Amniotic stem cell (primary cell): ENCODE measurements around the gene HERC4.
A peak's percentile ranks its signal among the peaks of the same experiment; 100 is the strongest.
"Not testable (repeated sequence)": the region's sequence is repeated elsewhere in the genome, so short reads cannot be mapped to it uniquely, and the experiment has no call there.

Source experiments
- DNase-seq: peaks from one replicate; lab custom pipeline; 2025; lab: John Stamatoyannopoulos, UW

Gene HERC4

DNA sequence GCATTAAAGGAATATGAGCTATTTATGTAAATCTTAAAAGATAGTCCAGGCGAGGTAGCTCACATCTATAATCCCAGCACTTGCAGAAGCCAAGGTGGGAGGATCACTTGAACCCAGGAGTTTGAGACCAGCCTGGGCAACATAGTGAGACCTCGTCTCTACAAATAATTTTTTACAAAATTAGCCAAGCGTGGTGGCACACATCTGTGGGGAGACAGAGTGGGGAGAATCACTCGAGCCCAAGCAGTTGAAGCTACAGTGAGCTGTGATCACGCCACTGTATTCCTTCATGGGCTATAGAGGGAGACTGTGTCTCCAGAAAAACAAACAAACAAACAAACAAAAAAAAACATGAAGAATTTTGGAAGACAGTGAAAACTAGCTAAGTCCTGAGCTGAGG lies 28.4 kb downstream of the HERC4 start:
- no peak for DNase-seq

DNA sequence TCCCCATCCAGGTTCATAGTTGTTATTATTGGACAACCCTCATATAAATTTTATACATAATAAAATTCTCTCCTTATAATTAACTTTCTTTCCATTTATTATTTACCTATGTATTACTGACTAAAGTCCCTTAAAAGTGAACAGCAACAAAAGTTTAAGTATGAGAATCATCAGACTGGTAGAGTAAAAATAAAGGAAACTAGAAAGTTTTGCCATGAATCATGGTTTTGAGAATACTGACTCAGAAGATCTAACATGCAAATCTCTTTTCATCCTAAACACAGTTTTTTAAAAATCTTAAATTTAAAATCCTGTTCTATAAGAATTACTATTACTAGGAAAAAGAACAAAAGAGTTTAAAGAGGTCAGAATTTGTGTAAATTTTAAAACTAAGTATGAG lies 32.1 kb downstream of the HERC4 start:
- DNase-seq, result peak; percentile 5

DNA sequence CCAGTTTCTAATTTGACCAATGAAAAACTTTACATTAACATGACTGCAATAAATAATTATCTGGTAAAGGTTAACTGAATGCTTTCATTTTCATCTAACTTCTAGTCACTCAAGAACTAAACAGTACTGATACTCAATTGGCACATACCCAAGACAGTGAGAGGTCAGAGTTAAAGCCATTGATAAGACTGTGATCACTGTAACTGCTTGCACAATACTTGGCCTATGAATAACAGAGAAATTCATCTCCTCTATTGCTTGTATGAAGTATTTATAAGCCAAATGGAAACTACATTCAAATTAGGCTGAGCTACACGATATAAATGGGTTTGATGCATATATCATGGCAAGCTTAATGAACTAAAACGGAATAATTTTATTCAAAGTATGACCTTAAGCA lies 43.0 kb downstream of the HERC4 start:
- no peak for DNase-seq

DNA sequence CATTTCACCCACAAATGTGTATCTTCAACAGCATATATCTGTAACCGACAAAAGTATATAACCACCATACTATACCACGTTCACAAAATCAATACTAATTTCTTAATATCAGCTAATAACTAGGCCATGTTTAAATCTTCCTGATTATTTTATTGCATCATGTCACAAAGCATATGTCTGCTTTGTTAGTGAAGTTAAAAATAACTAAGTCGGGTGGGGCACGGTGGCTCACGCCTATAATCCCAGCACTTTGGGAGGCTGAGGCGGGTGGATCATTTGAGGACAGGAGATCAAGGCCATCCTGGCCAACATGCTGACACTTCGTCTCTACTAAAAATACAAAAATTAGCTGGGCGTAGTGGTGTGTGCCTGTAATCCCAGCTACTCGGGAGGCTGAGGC lies 47.7 kb downstream of the HERC4 start:
- no peak for DNase-seq

DNA sequence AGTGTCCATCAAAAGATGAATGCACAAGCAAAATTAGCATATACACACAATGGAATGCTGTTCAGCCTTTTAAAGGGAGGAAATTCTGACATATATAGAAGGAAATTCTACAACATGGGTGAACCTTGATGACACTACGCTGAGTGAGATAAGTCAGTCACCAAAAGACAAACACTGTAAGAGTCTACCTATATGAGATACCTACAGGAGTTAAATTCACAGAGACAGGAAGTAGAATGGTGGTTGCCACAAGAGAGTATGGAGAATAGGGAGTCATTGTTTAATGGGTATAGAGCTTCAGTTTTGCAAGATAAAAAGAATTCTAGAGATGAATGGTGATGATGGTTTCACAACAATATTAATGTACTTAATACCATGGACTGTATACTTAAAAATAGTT lies 51.8 kb downstream of the HERC4 start:
- DNase-seq, result no peak

DNA sequence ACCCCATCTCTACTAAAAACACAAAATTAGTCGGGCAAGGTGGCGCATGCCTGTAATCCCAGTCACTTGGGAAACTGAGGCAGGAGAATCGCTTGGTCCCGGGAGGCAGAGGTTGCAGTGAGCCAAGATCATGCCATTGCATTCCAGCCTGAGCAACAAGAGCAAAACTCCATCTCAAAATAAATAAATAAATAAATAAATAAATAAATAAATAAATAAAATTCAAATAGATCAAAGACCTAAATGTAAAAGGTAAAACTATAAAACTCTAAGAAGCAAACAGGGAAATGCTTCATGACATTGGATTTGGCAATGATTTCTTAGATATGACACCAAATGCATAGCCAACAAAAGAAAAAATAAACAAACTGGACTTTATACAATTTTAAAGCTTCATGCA lies 52.8 kb downstream of the HERC4 start:
- DNase-seq, result not testable (repeated sequence)

DNA sequence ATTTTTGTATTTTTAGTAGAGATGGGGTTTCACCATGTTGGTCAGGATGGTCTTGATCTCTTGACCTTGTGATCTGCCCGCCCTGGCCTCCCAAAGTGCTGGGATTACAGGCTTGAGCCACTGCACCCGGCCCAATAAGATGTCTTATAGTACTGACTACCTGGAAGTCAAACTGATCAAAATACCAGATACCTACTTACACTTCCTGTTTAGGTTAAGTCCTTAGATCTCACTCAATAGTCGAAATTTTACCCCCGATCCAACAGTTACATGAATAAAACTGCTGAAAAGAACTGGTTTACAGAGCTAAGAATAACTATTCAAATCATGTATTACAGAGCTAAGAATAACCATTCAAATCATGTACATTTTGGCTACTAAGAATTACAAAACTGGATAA lies 58.6 kb downstream of the HERC4 start:
- not testable (repeated sequence) for DNase-seq

DNA sequence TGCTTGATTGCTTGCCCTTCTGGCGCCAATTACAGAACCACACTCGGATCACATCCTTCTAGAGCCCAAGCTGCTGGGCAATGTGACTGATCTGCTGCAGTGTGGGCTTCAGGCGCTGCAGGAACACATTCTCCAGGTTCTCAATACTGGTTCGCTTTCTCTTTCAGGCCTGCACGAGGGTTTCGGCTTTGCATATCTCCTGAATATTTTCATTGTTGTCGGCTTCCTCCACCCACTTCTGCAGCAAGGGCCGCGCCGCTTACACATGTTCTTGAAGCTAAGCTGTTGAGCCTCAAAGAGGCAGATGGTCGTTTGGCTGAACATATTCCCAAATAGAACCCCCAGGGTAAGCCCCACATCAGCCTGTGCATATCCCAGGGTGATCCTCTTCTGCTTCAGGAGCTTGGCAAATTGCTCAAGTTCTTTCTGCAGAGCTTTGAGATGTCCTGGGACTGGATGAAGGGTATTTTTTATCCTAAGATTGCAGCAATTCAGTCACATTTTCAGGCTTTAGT lies 64.6 kb downstream of the HERC4 start:
- no peak for DNase-seq

DNA sequence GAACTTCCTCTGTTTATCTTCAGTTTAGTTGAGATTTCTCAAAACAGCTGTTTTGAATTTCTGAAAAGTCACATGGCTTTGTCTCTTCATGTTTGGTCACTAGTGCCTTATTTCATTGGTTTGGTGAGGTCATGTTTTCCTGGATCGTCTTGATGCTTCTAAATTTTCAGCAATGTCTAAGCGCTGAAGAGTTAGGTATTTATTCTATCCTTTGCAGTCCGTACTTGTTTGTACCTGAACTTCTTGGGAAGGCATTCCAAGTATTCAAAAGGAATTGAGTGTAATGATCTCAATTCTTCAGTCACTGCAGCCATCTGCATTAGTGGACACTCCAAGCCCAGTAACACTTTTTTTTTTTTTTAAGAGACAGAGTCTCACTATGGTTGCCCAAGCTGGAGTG lies 67.7 kb downstream of the HERC4 start:
- DNase-seq, result no peak

DNA sequence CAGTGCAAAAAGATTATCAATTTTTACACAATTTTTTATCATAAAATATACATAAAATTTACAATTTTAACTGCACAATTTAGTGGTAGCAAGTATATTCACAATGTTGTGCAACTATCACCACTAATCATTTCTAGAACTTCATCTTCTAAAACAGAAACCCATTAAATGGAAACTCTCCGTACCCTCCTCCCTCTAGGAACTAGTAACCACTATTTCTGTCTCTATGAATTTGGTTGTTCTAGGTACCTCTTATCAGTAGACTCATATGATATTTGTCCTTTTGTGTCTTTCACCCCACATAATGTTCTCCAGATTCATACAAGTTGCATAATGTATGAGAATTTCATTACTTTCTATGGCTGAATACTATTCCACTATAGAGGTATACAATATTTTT lies 73.5 kb downstream of the HERC4 start:
- DNase-seq, result no peak

DNA sequence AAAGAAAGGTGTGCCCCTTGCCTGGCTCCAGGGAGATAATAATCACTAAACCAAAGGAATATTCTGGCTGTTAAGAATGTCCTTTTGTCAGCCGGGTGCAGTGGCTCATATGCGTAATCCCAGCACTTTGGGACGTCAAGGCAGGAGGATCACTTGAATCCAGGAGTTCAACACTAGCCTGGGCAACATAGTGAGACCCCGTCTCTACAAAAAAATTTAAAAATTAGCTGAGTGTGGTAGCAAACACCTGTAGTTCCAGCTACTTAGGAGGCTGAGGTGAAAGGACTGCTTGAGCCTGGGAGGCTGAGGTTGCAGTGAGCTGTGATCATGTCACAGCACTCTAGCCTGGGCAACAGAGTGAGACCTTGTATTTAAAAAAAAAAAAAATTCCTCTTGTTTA lies 74.1 kb downstream of the HERC4 start:
- DNase-seq, result no peak

DNA sequence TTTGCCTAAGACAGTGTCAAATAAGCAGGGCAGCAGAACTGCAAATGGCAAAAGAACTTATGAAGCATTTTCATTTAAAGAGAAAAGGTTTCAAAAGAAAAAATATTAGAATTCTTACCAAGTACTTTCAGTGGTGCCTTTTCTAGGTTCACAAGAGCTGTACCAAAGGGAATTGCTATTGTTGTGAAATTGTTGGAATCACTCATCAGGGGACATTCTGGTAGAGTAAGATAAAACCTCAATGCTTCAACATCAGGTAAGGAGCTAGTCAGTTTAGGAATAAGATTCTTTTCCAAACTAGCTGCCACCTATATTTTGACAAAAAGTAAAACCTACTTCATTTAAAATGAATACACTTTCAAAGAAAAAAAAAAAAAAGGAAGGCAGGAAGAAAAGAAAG lies 85.0 kb downstream of the HERC4 start:
- no peak for DNase-seq

DNA sequence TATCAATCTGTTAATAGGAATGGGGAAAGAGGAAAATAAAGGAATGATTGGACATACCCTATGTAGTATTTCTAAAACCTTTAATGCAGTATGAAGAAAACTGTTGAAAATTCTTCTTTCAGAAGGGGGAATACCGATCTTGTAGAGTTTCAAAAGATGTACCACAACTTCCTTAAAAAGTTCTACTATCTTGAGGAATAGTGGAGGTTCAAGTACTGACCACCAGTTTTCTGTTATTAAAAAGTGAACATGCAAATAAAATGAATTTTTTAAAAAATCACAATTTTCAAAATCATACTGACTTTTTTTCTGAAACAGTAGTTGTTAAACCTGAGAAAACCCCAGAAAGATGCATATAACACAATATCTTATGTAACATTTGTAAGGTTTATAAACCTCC lies 86.5 kb downstream of the HERC4 start:
- DNase-seq, result no peak

DNA sequence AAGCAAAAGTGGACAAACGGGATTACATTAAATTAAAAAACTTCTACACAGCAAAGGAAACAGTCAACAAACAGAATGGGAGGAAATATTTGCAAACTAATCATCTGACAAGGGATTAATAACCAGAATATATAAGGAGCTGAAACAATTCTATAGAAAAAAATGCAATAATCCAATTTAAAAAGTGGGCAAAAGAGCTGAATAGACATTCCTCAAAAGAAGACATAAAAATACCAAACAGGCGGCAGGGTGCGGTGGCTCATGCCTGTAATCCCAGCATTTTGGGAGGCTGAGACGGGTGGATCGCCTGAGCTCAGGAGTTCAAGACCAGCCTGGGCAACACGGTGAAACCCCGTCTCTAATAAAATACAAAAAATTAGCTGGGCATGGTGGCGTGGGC lies 92.5 kb downstream of the HERC4 start:
- not testable (repeated sequence) for DNase-seq

DNA sequence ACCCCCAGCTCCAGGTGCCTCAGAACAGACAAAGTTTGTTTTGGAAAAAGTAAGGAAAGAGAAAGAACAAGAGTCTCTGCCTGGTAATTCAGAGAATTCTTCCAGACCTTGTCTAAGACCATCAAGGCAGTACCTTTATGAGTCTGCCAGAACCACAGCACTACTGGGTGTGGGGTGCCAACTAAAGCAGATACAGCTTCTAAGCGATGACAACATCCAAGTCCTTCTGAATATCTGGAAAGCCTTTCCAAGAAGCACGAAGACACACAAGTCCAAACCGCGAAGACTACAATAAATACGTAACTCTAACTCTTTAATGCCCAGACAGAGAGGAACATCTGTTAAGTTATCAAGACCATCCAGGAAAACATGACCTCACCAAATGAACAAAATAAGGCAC lies 96.3 kb downstream of the HERC4 start:
- no peak for DNase-seq

DNA sequence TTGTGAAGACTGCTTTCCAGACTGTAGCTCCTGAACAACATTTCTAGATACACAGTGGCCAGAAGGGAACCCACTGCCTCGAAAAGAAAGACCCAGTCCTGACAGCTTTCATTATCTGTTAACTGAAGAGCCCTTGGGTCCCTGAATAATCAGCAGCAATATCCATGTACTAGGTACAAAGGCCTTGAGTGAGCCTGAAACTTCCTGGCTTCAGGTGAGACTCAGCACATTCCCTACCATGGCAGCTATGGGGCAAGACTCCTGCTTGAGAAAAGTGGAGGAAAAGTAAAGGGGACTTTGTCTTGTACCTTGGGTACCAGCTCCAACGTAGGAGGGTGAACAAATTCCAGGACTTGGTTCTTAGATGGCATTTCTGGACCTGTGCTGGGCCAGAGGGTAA lies 97.8 kb downstream of the HERC4 start:
- DNase-seq, result no peak

DNA sequence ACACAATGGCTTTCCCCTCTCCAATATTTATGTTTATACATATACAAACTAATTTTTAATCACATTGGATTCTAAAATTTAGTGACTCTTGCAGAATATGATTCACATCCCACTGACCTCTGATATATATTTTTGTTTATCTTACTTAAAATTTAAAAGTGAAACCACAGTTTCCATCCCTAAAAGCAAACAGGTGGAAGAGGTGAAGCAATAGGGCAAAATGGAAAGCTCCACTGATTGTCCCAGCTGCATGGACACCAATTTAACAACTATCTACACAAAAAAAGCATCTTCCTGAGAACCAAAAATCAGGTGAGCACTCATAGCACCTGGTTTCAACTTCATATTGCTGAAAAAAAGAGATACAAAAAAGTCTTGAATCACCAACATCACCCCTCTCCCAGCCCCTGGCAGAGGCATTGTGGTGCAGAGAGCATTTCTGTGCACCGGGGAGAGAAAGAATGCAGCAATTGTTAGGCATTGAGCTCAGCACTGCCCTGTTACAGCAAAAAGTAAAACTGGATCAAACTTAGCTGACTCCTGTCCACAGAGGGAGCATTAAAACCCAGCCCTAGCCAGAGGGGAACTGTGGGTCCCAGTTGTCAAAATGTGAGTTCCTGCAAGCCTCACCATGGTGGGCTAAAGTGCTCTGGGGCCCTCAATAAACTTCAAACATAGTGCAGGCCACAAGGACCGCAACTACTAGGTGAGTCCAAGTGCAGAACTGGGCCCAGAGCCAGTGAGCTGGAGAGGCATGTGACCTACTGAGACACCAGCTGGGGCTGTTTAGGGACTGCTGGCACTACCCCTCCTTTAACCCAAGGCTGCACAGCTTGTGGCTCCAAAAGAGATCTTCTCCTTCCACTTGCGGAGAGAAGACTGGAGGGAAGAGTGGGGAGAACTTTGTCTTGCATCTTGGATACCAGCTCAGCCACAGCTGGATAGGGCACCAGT lies 98.5 kb downstream of the HERC4 start:
- DNase-seq, result no peak

DNA sequence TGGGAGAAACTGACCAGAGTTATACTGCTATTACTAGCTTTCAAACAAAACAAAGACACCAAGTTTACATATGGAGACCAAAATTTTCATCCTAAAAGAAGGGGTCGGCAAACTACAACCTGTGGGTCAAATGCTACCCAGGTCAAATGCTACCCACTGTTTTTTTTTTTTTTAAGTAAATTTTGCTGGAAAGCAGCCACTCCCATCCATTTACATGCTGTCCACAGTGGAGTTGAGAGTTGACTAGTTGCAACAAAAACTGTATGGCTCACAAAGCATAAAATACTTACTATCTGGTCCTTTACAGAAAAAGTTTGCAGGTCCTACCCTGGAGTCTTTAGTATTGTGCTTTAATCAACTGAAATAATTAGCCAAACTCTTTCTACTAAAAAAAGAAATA lies 99.2 kb downstream of the HERC4 start:
- no peak for DNase-seq

DNA sequence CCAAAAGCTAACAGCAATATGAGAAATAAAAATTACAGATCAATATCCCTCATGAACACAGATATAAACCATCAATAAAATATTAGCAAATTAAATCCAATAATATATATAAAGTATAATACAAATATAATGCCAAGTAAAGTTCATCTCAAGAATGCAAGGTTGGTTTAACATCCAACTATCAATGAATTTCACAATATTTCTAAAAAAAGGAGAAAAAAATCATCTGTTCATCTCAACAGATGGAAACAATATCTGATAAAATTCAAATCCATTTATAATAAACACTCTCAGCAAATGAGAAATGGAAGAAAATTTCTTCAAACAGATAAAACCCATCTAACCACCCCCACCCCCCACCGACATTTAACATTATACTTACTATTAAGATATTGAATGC lies 103.8 kb downstream of the HERC4 start:
- DNase-seq, result no peak

DNA sequence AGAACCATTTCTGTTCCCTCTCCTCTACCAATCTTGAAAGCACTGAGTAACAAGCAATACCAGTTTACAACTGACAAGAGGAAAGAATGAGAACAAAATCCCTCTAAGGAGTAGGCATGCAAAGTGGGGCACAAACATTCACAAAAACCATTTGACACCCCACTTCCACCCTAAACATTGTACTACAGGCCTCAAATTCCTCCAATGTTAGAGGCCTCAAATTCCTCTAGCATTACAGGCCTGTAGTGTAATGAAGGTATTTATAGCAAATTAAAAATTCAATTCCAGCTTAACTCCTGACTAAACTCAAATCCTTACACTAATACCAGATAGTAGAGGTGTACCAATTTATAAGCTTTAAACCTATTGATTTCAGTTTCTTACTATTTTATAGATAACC lies 105.2 kb downstream of the HERC4 start:
- no peak for DNase-seq

DNA sequence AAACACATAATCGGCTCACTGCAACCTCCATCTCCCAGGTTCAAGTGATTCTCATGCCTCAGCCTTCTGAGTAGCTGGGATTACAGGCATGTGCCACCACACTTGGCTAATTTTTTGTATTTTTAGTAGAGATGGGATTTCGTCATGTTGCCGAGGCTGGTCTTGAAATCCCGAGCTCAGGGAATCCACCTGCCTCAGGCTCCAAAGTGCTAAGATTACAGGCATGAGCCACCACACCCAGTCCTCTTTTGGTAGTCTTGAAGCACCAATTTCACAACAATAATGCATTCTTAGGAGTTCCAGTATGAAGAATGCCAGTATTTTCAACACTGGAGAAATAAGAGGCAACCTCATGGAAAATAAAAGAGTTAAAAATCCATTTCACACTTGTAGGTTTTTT lies 109.0 kb downstream of the HERC4 start:
- not testable (repeated sequence) for DNase-seq

DNA sequence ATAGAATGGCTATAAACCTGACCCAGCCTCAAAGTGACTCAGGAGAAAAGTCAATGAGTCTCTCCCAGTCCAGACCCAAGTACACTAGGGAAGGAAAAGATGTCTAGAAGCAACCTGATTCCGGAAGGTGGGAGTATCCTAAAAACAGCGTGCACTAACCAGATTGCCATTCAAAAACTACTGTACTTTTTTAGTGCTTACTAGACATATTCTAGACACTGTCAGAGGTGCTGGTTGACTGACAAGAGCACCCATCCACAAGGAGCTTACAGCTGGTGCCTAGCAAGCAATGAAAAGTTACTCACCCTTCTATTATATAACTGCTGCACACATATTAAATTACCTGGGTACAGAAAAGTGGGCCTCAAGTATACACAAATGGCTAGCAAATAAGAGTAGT lies 109.6 kb downstream of the HERC4 start:
- DNase-seq, result no peak

DNA sequence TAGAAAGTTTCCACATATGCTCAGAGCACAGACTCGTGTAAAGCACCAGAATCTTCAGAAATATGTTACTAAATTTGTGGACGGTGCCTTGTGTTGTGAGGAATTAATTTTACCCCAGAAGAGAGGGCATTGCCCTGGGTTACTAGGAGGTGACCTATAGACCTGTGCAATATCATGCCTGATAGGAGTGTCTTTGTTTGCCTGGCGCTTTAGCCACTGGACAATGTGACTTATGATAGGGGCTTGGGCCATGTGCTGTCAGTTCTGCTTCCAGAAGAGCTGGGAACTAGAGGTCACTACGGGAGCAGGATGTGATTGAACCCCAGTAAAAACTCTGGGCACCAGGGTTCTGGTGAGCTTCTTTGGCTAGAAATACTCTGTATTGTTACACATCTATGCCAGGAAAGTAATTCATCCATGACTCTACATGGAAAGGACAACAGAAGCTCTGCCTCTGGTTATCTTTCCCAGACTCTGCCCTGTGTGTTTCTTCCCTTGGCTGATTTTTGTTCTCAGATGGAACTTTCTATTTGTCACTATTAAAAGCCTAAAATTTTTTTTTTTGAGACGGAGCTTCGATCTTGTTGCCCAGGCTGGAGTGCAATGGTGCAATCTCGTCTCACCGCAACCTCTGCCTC lies 115.1 kb downstream of the HERC4 start:
- DNase-seq, result no peak
